ENCODE measurements around the gene GPX8. TPM values are rescaled to one million over a fixed set of nuclear protein-coding genes. Genes with fewer than 3 reads are reported as not detected.

GPX8 gene
- total and polyA plus RNA-seq, 2 of the 13 experiments (the other 11 are each of a cell fraction or from before 2014, with no cell fraction given) = 0.33 to 0.94 TPM

- Histone ChIP-seq H3K4me3 (replicated peaks in 1 of 3; ENCODE audit: insufficient read depth in 1 of 3, low read depth in 2 of 3, low read length in 3 of 3) (no peak overlapping the region), H3K27ac (ENCODE audit: extremely low read length, insufficient read depth, low read length) (no peak overlapping the region), H3K9ac (ENCODE audit: insufficient read depth, low read depth, low read length) (no peak overlapping the region), H4K20me1 (ENCODE audit: insufficient read depth, low read length) (no peaks in the 10 kb centered on the region), H3K27me3 (ENCODE audit: control insufficient read depth in 1 of 2, insufficient read depth in 2 of 2, low read length in 2 of 2) (no peaks in the 10 kb centered on the region), H3K79me2 (ENCODE audit: insufficient read depth, low read length) (no peaks in the 10 kb centered on the region), H3K36me3 (replicated peaks in 1 of 2; ENCODE audit: control insufficient read depth in 1 of 2, insufficient read depth in 2 of 2, low read length in 2 of 2) (no peaks in the 10 kb centered on the region), H3K9me3 (ENCODE audit: low read length) (no peaks in the 10 kb centered on the region), H2AFZ (ENCODE audit: low read length) (no peak overlapping the region), H3K4me1 (ENCODE audit: insufficient read depth, low read length) (no peaks in the 10 kb centered on the region), H3K4me2 (ENCODE audit: low read depth, low read length) (no peak overlapping the region)
- whole genome bisulfite sequencing (ENCODE audit: low lambda C conversion rate) = 36% methylated on average over 3 of the region's 3 CpGs
- in situ Hi-C loops (cut with HindIII; ENCODE audit: extremely low pct_ligation_motif_present, low pct_unique_long_range_greater_than_20kb) = no loop called here
- ATAC-seq = no peak
- POLR2A ChIA-PET = no interaction called here
- DNase-seq (ENCODE audit: low spot score) = no peak
- CTCF ChIA-PET (ENCODE audit: low intra/inter-chr PET ratio, low total read pairs) = no interaction called here
- FAIRE-seq = no peak
- intact Hi-C loops (cut with micrococcal nuclease; ENCODE audit: unreplicated experiment) = no loop called here
- TF ChIP-seq ZNF567 (CRISPR knock-in tag; IDR thresholded peaks at IDR 0.05; ENCODE audit: borderline replicate concordance) = no peak
- no peak for TF ChIP-seq ASH2L (IDR thresholded peaks at IDR 0.05; ENCODE audit: insufficient read length, low read depth, low read length)
- TF ChIP-seq ZNF737 (CRISPR knock-in tag; IDR thresholded peaks at IDR 0.05; ENCODE audit: borderline replicate concordance) = no peak
- no peak for TF ChIP-seq ZNF883 (CRISPR knock-in tag; IDR thresholded peaks at IDR 0.05; ENCODE audit: not compliant biosample characterization)
- TF ChIP-seq KLF15 (CRISPR knock-in tag; IDR thresholded peaks at IDR 0.05; ENCODE audit: borderline replicate concordance) = no peak
- no peak for TF ChIP-seq ZNF251 (CRISPR knock-in tag; IDR thresholded peaks at IDR 0.05)
- BruUV-seq (replicated peaks) = no TSS peak
Measured at GRCh38 chr5:55136521-55136920, 23.4 kb upstream of the GPX8 start.

GRCh38 chr5:55140908-55141665 is 18.9 kb upstream of the GPX8 start:
- no peak overlapping the region for H2AFZ ChIP-seq (ENCODE audit: low read length)
- no TSS peak for BruUV-seq (replicated peaks)
- FAIRE-seq = no peak
- no peaks in the 10 kb centered on the region for H3K27me3 ChIP-seq (ENCODE audit: control insufficient read depth in 1 of 2, insufficient read depth in 2 of 2, low read length in 2 of 2)
- H3K9ac ChIP-seq (ENCODE audit: insufficient read depth, low read depth, low read length) = no peak overlapping the region
- 18% methylated on average over 9 of the region's 9 CpGs for WGBS (ENCODE audit: low lambda C conversion rate)
- no peak for ATAC-seq
- CTCF ChIA-PET (ENCODE audit: low intra/inter-chr PET ratio, low total read pairs) = no interaction called here
- intact Hi-C loops (cut with micrococcal nuclease; ENCODE audit: unreplicated experiment) = loop anchor here (10.0 kb wide), 1 partner anchor 626 kb away; the partner anchor contains the start of gene SNX18
- H3K79me2 ChIP-seq (ENCODE audit: insufficient read depth, low read length) = no peaks in the 10 kb centered on the region
- no peak overlapping the region for H3K4me2 ChIP-seq (ENCODE audit: low read depth, low read length)
- no peaks in the 10 kb centered on the region for H3K9me3 ChIP-seq (ENCODE audit: low read length)
- in situ Hi-C loops (cut with HindIII; ENCODE audit: extremely low pct_ligation_motif_present, low pct_unique_long_range_greater_than_20kb) = loop anchor here (10.0 kb wide), 1 partner anchor 196 kb away; no protein-coding TSS in a partner anchor
- POLR2A ChIA-PET = no interaction called here
- H3K4me3 ChIP-seq (replicated peaks in 1 of 3; ENCODE audit: insufficient read depth in 1 of 3, low read depth in 2 of 3, low read length in 3 of 3) = no peak overlapping the region
- H4K20me1 ChIP-seq (ENCODE audit: insufficient read depth, low read length) = no peaks in the 10 kb centered on the region
- no peak for DNase-seq (ENCODE audit: low spot score)
- TF ChIP-seq ZNF567 (CRISPR knock-in tag; IDR thresholded peaks at IDR 0.05; ENCODE audit: borderline replicate concordance) = no peak
- no peak for TF ChIP-seq MXI1 (IDR thresholded peaks at IDR 0.05; ENCODE audit: borderline replicate concordance, low read depth, low read length)
- TF ChIP-seq MIXL1 (CRISPR knock-in tag; IDR thresholded peaks at IDR 0.05) = no peak
- no peak for TF ChIP-seq ZNF430 (CRISPR knock-in tag; IDR thresholded peaks at IDR 0.05)
- no peak for TF ChIP-seq ZNF432 (CRISPR knock-in tag; IDR thresholded peaks at IDR 0.05; ENCODE audit: borderline replicate concordance)
- TF ChIP-seq RNF219 (CRISPR knock-in tag; IDR thresholded peaks at IDR 0.05) = no peak
- TF ChIP-seq ARNTL (CRISPR knock-in tag; IDR thresholded peaks at IDR 0.05) = no peak
- TF ChIP-seq PRMT3 (CRISPR knock-in tag; IDR thresholded peaks at IDR 0.05; ENCODE audit: borderline replicate concordance, low read depth) = no peak
- TF ChIP-seq HHEX (CRISPR knock-in tag; IDR thresholded peaks at IDR 0.05) = no peak
- no peaks in the 10 kb centered on the region for H3K36me3 ChIP-seq (replicated peaks in 1 of 2; ENCODE audit: control insufficient read depth in 1 of 2, insufficient read depth in 2 of 2, low read length in 2 of 2)
- H3K27ac ChIP-seq (ENCODE audit: extremely low read length, insufficient read depth, low read length) = no peak overlapping the region
- no peaks in the 10 kb centered on the region for H3K4me1 ChIP-seq (ENCODE audit: insufficient read depth, low read length)

Measured in HepG2 (cell line).